Dedifferentiated amniotic fluid mesenchymal stem cell (primary cell): ENCODE data around the gene FOXL1.

Source experiments
- DNase-seq: peaks from one replicate; pipeline ENCODE4 v3.0.0-alpha.2; 2016; ENCODE audit errors: extremely low spot score

FOXL1 gene

DNA sequence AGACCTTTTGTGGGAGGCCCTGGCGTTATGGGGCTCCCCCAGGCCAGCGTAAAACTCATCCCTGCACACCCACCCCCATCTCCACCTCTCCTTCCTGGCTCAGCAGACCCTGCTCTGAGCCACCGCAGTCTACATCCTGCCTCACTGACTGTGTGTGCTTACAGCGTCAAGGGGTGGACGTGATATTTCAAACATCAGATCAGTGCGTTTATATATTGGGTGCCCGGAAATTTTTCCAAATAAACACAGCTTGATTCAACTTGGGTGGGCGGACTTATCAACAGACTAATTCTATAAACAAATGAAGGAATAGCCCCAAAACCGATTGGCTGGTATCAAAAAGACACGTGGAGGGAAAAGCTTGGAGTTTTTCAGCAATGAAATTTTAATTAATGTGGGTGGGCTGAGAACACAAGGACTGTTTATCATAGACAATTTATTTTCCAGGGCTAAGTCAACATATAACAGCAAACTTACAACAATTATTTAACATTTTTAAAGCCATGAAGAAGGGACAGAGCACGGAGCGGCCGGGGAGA lies at the start of gene FOXL1:
Gene FOXL1, plus strand, starts transcription at position 489 of the 539 bp plus-strand sequence. CDS start 175 bp downstream, outside the sequence.
- no peak for DNase-seq

DNA sequence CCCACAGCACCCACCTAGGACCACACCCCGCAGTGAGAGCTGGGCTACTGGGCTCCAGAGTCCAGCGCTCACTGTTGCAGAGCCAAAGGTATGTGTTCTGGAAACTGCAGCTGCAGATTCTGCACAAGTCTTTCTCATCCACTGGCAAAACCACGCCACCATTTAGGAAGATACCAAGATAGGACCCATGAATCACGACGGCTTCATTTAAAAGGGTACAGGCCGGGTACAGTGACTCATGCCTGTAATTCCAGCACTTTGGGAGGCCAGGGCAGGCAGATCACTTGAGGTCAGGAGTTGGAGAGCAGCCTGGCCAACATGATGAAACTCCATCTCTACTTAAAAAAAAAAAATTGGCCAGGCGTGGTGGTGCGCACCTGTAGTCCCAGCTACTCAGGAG lies 49.2 kb upstream of the FOXL1 start:
- no peak for DNase-seq

GRCh38 chr16:86530251-86531190 lies 47.8 kb upstream of the FOXL1 start:
- no peak for DNase-seq

- DNase-seq = no peak
These were observed 47.2 kb upstream of the FOXL1 start for GRCh38 chr16:86531191-86531545.

DNA sequence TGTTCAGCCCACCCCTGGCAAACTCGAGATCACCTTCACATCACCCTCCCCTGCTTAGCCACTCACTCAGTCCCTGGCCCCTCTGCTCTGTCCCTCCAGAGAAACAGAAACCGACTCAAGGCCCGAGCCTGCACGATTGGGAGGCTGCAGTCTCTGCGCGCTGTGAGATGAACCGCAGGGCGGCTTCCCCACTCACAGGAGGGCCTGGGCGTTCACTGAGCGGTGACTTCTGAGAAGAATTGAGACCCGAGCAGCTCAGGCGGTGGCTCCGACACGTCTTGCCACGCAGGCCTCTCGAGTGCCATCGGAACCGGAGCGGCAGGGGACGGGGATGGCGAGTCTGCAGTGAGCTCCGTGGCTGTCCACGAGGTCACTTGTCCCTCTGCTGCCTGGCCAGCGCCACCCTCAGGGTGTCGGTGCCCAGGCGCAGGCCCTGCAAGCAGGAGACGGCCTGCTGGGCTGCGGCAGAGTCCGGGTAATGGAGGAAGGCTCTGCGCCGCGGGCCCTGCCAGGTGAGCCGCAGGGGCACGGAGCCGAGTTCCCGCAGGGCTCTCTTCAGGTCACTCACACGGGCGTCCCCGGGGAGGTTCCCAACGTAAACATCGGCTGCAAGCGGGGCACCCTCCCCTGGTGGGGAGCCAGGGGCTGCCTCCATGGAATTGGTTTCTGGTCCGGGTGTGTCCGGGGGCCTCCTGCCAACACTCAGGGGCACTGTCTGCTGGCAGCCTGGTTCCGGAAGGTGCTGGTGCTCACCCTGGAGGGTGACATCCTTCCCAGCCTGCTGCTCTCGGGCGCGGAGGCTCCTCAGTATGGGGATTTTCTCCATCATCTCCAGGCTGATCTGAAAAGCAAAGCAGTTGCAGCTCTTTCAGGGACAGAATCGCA lies 46.5 kb upstream of the FOXL1 start:
- no peak for DNase-seq

- no peak for DNase-seq
These were observed 45.9 kb upstream of the FOXL1 start for GRCh38 chr16:86532526-86532815.

DNA sequence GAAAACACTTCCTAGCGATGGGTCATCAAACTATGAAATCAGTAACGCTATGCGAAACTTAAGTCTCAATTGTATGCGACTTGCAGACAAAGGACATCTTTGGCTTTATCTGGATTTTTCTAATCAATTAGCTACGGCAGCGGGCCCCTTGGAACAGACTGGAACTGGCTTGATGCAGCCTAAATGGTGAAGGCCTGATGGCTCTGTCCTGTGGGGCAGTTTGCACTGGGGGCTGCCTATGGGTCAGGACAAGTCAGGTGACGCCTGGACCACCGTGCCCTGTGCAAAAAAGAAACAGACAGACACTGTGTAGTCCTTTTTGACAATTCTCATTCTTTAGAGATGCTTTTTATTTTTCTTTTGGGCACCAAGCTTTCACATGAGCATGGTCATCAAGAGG lies 45.3 kb upstream of the FOXL1 start:
- no peak for DNase-seq

GRCh38 chr16:86533767-86534351 lies 44.5 kb upstream of the FOXL1 start:
- no peak for DNase-seq

GRCh38 chr16:86534779-86535615 lies 43.4 kb upstream of the FOXL1 start:
- no peak for DNase-seq

- no peak for DNase-seq
These were observed 41.7 kb upstream of the FOXL1 start for GRCh38 chr16:86536621-86537020.

- DNase-seq = no peak
These were observed 40.9 kb upstream of the FOXL1 start for GRCh38 chr16:86537486-86537885.

DNA sequence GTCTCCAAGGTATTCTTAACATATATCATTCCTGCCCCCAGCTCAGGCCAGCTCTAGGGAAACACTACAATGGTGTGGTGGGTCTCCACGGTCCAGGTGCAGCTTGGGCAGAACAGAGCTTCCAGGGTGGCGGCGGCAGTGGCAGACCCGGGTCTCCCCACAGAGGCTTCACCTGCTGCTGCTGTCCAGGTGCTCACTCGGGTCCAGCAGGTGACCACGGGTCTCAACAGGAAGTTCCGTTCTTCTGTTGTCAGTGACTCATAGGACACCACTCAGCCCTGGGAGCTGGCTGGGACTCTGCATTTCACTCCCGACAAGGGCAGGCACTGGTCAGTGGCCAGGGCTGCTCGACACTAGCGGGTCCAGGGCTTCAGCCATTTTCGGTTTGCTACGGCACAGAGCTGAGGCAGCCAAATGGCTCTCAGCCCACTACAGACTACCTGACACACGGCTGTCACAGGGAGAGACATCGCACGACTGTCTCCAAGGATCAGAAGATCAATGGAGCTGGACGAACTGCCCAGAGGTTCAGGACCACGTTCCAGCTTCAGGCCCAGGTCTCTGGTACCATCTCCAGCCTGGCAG lies 40.1 kb upstream of the FOXL1 start:
- no peak for DNase-seq

- no peak for DNase-seq
These were observed 37.5 kb upstream of the FOXL1 start for GRCh38 chr16:86540894-86541293.

GRCh38 chr16:86541560-86541959 lies 36.8 kb upstream of the FOXL1 start:
- no peak for DNase-seq

DNA sequence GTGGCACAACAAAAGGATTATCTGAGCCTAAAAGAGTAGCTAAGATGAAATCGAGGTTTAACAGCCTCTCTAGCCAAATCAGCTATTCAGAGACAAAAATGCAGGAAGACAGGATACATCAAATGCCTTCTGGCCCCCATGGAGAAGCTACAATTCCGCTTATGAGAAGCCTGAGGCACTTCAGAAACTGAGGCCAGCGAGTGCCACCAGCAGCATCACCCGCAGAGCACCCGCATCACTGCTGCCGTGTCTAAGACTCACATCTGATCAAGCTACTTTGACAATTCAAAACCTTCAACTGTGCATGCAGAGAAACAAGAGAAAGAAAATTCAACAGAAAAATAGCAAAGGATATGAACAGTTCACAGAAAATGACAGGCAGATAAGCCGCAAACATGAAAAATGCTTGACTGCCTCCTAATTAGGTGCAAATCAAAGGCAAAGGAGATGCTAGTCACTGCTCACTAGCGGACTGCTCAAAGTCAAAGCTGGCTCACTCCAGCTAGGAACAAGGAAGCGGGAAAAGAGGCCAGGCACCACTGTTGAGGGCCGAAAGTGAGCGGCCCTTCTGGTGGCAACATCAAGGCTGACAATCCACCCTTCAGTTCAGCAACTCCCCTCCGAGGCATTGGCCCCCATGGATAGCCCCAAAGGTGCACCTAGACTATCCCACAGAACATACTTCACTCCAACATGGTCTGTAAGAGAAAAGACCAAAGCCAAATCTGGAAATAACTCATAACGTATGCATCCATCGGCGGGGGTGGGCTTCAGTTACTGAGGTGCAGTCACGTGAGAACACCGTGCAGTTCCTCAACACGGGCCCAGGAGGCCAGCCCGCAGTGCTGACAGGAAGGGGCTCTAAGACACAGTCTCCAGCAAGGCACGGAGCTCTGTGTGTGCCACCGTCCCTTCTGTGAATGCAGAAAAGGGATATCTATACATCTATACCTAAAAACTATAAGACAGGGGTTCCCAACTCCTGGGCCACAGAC lies 35.3 kb upstream of the FOXL1 start:
- no peak for DNase-seq

GRCh38 chr16:86545481-86545880 lies 32.9 kb upstream of the FOXL1 start:
- no peak for DNase-seq

GRCh38 chr16:86545954-86546637 lies 32.3 kb upstream of the FOXL1 start:
- DNase-seq = no peak

DNA sequence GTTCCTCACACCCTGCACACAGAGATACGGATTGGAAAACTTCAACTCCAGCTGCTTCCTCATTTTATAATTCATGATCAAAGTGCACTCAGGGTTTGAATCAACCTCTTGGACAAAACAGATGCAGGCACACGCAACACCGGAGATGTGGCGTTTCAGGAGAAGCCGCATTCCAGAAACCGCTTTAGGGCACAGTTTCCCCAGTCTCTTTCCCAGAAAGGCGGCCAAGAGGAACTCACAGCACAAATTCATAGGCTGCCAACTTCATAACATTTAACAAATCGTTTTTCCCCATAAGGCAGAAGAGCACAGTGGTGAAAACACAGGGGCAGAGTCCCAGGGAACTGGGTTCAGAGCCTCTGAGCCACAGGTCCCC lies 31.7 kb upstream of the FOXL1 start:
- no peak for DNase-seq

DNA sequence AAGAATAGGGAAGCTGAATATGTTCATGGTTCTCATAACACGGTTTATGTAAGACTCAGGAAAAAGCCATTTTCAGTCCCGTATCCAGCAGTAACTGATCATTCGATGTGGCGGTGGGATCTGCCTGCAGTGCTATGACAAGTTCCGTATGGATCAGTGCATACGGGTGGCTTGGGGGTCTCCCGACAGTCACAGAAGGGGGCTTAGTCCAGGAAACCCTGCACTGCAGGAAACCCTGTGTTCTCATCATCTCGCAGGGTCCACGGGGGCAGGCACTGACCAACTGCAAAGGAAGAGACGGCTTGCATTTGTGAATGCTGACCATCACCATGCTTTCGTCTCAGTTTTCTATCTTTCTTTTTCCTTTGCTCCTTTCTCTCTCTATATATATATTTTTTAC lies 31.1 kb upstream of the FOXL1 start:
- no peak for DNase-seq
